ENCODE measurements around the gene TMEM131L.

DNA sequence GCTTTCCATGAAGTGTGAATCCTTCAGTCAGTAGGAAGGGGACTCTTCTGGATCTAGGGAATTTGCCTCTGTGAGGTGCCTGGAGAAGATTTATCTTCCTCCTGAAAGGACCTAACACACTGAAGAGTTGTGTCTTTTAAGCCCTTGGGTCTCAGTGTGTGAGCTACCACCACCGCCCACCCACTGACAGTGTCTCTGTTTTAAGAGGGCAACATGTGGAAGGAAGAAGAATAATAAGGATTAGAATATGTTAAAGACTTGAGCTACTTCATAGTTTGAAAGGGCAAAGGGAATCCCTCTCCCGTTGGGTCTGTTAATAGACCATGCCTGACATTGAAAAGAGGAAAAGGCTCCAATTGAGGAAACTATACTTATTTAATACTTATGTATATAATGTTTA lies 153.7 kb downstream of the TMEM131L start:
- no peak for TF ChIP-seq CTCF (IDR thresholded peaks at IDR 0.05; ENCODE audit: low read depth, low read length, missing input control)
- TF ChIP-seq, protein P1, sequence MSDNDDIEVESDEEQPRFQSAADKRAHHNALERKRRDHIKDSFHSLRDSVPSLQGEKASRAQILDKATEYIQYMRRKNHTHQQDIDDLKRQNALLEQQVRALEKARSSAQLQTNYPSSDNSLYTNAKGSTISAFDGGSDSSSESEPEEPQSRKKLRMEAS (IDR thresholded peaks at IDR 0.05): no peak
- TF ChIP-seq, protein P2, sequence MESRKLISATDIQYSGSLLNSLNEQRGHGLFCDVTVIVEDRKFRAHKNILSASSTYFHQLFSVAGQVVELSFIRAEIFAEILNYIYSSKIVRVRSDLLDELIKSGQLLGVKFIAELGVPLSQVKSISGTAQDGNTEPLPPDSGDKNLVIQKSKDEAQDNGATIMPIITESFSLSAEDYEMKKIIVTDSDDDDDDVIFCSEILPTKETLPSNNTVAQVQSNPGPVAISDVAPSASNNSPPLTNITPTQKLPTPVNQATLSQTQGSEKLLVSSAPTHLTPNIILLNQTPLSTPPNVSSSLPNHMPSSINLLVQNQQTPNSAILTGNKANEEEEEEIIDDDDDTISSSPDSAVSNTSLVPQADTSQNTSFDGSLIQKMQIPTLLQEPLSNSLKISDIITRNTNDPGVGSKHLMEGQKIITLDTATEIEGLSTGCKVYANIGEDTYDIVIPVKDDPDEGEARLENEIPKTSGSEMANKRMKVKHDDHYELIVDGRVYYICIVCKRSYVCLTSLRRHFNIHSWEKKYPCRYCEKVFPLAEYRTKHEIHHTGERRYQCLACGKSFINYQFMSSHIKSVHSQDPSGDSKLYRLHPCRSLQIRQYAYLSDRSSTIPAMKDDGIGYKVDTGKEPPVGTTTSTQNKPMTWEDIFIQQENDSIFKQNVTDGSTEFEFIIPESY (IDR thresholded peaks at IDR 0.05): no peak
- TF ChIP-seq YY1 (IDR thresholded peaks at IDR 0.05): no peak
- TF ChIP-seq JUND (IDR thresholded peaks at IDR 0.05): no peak
- no peak for TF ChIP-seq RAD21 (IDR thresholded peaks at IDR 0.05)
- TF ChIP-seq ATF3 (IDR thresholded peaks at IDR 0.05): no peak
